ENCODE measurements around the gene ARHGAP1.

DNA sequence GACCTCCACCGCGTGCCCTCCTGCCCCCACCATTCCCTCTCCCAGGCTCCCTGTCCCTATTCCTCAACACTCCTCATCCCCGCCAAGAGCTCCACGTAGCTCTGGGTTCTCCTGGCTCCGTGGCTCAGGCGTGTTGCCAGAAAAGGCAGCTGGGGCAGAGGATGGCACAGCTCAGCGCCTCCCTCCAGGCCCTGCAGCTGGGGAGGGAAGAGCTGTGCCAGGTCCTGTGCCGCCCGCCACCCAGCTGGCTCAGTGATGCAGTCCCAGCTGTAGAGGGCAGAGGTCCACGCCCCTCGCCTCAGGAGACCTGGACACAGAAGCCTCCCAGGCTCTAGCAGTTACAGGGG is 4.2 kb downstream of the ARHGAP1 start:
- TF ChIP-seq POLR2AphosphoS5 (IDR thresholded peaks at IDR 0.05; ENCODE audit: low read depth, low read length), result no peak
- no peak for TF ChIP-seq TAF1 (IDR thresholded peaks at IDR 0.05; ENCODE audit: low read depth, low read length)
- no peak for TF ChIP-seq POLR2A (IDR thresholded peaks at IDR 0.05; ENCODE audit: low read depth, low read length)

All from GM12891 (cell line).